CD4-positive, alpha-beta T cell treated with Interleukin-2 at 100 ng/mL for 4 hours (primary cell): ENCODE results near the gene DGKD.
A peak's percentile ranks its signal among the peaks of the same experiment; 100 is the strongest.

Source experiments
- DNase-seq: peaks from one replicate; pipeline ENCODE4 v3.0.0-alpha.2; 2020; ENCODE audit warnings: low spot score

Gene DGKD

DNA sequence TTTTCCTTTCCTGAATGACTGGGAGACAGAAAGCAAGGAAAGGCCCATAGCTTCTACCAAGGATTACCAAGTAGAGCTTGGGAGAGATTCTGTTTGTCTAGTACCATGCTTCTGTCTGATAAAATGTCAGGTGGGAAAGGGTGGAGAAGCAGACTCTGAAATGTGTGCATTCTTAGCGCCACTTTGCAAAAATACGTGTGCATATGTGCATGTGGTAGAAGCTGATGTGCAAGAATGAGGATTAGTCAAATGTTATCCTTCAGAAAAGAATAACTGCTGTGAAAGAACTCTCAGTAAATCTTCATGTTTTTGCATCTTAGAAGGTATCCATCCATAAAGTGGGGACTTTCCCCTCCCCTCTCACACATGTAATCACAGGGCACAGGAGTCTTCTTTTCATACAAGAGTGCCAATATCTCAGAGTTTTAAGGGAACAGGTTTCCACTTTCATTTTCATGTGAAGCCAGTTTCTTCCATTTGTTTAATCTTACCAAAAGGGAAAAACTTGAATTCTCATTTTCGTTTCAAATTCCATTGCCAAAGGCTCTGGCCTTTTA, 15.4 kb upstream of the DGKD start:
- DNase-seq: no peak

DNA sequence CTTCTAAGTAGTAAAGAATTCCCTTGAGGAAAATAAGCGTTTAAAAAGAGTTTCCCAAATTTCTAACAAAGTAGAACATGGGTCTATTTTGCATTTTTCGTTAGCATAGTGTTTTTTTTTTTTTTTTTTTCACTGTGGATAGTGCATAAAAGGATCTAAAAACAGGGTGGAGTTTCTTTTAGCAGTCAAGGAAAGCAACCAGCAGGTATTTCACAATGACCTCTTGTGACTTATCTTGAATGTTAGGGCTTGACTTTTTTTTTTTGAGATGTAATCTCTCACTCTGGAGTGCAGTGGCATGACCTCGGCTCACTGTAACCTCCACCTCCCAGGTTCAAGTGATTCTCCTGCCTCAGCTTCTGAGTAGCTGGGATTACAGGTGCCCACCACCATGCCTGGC, 14.9 kb upstream of the DGKD start:
- DNase-seq: no peak

- DNase-seq: no peak
Measured at GRCh38 chr2:233341296-233341695, 13.0 kb upstream of the DGKD start.

DNA sequence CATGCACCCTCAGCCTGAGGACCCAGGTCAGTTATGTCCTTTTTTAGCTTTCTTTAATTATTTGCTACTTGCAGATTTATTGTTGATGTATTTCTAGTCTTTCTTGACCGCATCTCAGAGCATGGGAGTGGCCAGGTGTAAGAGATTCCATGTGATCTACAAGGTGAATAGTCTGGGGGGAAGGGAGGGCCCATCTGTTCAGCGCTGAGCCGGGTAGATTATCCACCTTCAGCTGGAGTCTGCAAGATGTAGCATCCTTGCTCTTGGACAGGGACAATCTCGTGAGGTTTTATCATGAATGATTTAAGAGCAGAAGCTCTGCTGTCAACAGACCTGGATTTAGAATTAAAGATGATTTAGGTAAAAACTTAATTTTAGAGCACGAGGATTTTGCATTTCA, 12.0 kb upstream of the DGKD start:
- DNase-seq: no peak

- DNase-seq: no peak
Measured at GRCh38 chr2:233343171-233343705, 11.1 kb upstream of the DGKD start.

GRCh38 chr2:233346376-233346775, 7.9 kb upstream of the DGKD start:
- no peak for DNase-seq

- DNase-seq: no peak
Measured at GRCh38 chr2:233346930-233347329, 7.4 kb upstream of the DGKD start.

- no peak for DNase-seq
Measured at GRCh38 chr2:233349005-233349998, 5.0 kb upstream of the DGKD start.

GRCh38 chr2:233350708-233351107, 3.6 kb upstream of the DGKD start:
- DNase-seq: peak; percentile 55

GRCh38 chr2:233351423-233351822, 2.9 kb upstream of the DGKD start:
- no peak for DNase-seq

DNA sequence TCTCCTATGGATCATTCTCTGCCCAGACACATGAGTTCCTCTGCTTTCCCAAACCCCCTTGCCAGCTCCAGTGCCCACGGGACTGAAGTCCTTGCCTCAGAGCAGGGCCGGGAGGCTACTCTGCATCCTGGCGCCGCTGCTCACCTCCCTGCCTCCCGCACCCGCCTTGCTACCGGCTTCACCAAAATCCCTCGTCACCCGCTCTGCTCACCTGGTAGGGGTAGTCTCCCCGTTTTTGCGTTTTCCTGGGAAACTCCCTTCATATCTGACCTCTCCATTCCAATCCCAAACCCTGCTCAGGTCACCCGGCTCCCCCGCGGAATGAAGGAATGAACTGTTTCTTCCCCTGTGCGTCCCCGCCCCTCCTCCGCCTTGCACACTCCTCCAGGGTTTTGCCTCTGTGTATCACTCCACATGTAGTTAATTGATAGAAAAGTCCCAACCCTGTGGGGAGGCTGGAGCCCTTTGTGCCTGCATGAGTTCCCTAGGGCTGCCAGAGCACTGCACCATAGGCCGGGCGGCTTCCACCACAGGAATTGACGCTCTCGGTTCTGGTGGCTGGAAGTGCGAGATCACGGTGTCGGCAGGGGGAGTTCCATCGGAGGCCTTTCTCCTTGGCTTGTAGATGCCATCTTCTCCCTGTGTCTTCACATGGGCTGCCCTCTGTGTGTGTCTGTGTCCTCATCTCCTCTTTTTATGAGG, 2.0 kb upstream of the DGKD start:
- DNase-seq: no peak

- no peak for DNase-seq
Measured at GRCh38 chr2:233353101-233353768, 1.1 kb upstream of the DGKD start.

GRCh38 chr2:233354500-233354924, 218 bp downstream of the DGKD start:
- DNase-seq: no peak

DNA sequence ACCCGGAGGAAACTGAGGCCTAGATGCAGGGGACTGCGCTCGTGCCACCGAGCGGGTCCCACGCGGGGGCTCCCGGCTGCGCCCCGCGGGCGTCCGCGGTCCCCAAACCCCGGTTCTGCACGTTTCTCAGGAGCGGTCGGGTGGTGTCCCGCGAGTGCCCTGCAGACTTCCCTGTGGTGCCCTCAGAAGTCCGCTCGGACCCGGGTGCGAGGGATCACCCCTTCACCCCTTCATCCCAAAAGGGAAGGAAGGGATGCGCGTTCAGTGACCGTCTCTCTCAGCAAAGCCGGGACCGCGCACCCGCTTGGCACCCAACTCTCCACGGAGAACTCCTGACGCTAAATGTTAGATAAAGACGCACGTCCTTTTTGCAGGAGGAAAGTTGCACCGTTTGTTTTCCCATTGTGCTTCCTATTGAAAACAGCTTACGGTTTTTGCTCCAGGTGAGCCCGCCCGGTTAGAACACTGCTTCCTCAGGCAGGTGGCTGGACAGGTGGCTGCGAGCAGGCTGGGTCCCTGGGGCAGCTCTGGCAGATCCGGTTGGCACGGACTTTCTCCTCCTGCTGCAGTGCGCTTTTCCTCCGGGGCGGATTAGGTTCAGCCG, 779 bp downstream of the DGKD start:
- DNase-seq: no peak

GRCh38 chr2:233355916-233356315, 1.6 kb downstream of the DGKD start:
- DNase-seq: no peak

DNA sequence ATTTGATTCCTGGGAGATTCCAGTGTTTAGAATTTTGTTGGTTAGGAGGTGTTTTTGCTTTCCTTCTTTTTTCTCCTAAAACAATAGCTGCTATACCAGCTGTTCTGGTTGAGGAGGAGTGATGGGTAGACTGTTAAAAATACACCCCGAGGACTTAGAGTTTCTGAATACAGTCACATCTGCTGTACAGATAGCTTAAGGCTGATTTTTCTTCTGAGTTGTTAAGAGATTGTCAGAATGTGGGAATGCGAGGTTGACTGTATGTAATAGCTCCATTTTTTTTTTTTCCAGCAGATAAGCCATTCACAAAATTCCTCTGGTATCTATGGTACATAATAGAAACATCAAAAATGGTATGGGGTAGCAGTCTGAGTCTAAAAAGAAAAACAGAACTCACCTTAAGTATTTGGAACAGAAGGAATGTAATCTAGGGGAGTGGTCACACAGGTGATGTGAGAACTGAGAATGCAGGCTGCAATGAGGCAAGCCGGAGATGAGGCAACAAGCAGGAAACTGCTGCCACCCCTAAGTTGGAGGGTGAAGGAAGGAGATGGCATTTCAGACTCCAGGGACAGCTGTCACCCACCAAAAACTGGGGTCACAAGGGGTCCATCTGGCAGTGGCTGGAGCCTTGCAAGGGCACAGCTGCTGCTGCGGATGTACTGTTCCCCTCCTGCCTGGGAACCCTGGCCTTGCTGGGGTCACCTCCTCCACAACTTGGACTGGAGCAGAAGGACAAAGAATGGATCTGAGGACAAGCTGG, 2.4 kb downstream of the DGKD start:
- no peak for DNase-seq

GRCh38 chr2:233358335-233358734, 4.0 kb downstream of the DGKD start:
- no peak for DNase-seq

GRCh38 chr2:233358947-233359346, 4.7 kb downstream of the DGKD start:
- DNase-seq: no peak

DNA sequence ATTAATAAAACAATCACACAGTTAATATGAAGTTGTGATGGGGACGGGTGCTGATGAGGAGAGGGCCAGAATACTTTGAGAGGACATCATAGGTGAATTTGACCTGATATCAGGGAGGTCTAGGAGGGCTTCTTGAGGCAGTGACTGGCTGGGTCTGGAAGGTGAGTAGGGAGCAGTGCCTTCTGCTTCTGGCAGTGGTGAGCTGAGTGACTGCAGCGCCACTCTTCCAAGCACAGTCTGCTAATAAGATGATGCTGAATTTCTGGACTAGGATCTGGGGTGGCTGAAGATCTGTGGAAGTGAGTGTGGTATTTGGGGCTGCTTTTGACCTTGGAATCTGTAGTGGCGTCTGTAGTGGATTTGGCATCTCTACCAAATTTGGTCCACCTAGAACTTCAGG, 5.5 kb downstream of the DGKD start:
- DNase-seq: no peak

DNA sequence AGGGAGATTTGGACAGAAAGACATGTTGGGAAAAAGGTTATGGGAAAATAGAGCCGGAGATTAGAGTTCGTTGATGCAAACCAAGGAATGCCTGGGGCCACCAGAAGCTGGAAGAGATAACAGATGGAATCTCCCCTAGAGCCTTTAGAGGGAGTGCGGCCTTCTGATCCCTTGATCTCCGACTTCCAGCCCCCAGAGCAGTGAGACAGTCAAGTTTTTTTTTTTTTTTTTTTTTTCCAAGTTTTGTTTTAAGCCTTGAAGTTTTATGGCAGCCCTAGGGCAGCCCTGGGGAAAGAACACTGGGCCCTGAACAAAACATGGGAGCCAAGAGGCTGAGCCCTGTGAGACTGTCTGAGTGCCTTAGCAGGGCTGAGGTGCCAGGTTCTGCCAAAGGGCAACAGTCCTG, 6.5 kb downstream of the DGKD start:
- no peak for DNase-seq

GRCh38 chr2:233361297-233361696, 7.0 kb downstream of the DGKD start:
- DNase-seq: no peak
